ENCODE results near the gene NFILZ.
"Not testable (repeated sequence)": the region's sequence is repeated elsewhere in the genome, so short reads cannot be mapped to it uniquely, and the experiment has no call there.

Gene NFILZ

DNA sequence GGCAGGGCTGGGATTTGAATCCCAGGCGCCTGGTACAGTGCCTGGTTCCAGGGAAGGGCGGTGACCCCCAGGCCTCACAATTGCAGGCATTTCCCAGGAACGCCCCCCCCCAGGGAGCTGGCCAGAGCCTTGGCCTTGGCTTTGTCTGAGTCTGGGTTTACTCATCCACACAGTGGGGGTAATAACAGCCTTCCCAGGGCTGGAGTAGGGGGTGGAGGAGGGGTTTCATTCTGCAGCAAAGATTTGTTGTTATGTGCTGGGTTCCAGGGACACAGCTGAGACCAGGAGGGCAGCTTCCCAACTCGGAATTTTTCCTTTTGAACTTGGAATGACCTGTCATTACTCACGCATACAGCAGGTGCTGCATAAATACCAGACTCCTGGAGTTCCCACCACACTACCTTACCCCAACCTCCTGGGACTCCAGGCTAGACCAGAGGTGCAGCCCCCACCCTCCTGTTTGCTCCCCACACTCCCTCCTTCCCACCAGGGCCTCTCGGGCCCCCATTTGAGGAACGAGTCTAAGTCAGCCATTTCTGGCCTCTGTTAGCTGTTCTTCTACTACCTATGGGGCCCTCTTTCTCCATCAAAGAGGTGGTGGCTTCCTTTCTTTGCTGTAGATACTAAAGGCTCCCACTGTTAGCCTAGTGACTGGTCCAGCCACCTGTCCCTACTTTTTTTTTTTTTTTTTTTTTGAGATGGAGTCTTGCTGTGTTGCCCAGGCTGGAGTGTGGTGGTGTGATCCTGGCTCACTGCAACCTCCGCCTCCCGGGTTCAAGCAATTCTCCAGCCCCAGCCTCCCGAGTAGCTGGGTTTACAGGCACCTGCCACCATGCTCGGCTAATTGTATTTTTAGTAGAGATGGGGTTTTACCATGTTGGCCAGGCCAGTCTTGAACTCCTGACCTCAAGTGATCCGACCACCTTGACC, 18.3 kb upstream of the NFILZ start:
- peak; percentile 36 for DNase-seq

DNA sequence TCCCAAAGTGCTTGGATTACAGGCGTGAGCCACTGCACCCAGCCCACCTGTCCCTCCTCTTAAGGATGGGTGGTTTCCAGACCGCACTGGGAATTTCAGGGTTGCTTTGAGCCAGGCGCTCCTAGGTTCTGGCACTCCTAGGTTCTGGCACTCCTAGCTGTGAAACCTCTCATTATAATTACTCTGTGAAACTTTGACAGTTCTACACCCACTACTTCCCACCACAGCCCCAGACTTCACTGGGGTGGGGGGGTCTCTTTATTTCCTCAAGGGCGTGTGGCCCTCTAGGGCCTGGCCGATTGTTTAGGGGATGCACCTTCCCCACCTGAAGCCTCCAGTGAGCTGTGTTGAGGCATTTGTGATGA, 17.6 kb upstream of the NFILZ start:
- DNase-seq: no peak

GRCh38 chr19:8614455-8614854, 16.0 kb upstream of the NFILZ start:
- DNase-seq: no peak

- no peak for DNase-seq
Observed at GRCh38 chr19:8615024-8615423, 15.4 kb upstream of the NFILZ start.

- peak; percentile 84 for DNase-seq
Observed at GRCh38 chr19:8615813-8616596, 14.4 kb upstream of the NFILZ start.

DNA sequence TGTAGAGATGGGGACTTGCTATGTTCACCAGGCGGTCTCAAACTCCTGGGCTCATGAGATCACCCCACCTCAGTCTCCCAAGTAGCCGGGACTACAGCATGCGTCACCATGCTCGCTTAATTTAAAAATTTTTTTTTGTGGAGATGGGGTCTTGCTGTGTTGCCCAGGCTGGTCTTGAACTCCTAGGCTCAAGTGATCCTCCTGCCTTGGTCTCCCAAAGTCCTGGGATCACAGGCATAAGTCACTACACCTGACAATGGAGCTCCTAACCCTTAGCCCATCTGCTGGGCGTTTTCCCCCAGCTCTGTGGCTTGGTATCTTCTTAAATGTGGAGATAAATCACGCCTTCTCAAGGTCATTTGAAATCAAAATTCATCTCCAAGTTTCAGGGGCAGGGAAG, 13.6 kb upstream of the NFILZ start:
- DNase-seq: no peak

DNA sequence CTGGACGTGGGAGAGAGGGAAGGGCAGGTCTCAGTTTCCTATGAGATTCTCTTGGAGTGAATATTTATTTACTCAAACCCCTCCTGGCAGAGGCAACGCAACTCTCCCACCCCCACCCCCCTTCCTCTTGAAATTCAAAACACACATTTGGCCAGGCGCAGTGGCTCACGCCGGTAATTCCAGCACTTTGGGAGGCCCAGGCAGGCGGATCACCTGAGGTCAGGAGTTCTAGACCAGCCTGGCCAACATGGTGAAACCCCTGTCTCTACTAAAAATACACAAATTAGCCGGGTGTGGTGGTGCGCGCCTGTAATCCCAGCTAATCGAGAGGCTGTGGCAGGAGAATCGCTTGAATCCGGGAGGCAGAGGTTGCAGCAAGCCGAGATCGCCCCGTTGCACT, 13.1 kb upstream of the NFILZ start:
- not testable (repeated sequence) for DNase-seq

- no peak for DNase-seq
Observed at GRCh38 chr19:8617984-8618383, 12.4 kb upstream of the NFILZ start.

DNA sequence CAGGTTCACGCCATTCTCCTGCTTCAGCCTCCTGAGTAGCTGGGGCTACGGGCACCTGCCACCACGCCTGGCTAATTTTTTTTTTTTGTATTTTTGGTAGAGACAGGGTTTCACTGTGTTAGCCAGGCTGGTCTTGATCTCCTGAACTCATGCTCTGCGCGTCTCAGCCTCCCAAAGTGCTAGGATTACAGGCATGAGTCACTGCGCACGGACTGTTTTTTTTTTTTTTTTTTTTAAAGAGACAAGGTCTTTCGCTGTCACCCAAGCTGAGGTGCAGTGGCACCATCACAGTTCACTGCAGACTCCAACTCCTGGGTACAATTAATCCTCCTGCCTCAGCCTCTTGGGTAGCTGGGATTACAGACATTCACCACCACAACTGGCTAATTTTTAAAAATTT, 11.7 kb upstream of the NFILZ start:
- no peak for DNase-seq

GRCh38 chr19:8622886-8623285, 7.5 kb upstream of the NFILZ start:
- DNase-seq: peak; percentile 50

DNA sequence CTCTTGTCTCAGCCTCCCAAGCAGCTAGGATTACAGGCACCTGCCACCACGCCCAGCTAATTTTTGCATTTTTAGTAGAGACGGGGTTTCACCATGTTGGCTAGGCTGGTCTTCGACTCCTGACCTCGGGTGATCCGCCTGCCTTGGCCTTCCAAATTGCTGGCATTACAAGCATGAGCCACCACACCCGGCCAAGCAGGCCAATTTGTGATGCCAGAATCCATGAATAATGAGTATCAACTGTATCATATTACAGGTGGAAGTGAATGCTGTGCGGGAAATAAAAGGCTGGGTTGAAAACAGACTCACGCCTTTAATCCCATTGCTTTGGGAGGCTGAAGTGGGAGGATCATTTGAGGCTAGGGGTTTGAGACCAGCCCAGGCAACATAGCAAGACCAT, 3.6 kb upstream of the NFILZ start:
- DNase-seq: no peak

DNA sequence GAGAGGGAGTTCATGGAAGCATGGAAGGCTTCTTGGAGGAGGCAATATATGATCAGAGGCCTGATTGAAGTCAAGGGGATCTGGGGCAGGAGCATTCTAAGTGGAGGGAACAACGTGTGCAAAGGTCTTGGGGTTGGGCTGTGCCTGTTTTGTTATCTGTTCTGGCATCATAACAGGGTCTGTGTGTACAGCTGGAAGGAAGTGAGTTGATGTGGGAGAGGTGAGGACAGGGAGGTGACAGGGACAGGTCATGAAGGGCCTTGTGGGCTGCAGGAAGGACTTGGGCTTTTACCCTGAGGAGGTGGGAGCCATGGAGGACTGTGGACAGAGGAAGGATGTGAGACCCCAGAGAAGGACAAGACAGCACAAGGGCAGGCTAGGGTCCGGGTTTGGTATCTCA, 1.2 kb upstream of the NFILZ start:
- DNase-seq: no peak

GRCh38 chr19:8630796-8631424, 477 bp downstream of the NFILZ start:
- DNase-seq: no peak

DNA sequence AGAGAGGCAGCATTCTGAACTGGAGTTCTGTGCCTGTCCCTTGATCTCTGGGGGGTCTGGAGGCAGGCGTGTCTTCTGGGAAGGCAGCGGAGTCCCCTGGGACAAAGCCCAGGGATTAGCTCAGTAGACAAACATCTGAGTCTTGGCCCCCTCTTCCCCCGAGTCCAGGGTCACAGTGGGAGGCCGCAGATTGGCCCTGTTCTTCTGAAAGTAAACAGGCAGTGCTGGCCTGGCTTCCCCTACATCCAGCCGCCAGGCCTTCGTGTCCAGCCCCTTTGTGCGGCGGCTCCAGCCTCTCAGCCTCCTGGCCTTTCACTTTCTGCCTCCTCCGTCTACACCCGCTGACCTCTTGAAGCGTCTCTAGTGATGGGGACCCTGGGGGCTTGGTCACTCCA, 989 bp downstream of the NFILZ start:
- no peak for DNase-seq

DNA sequence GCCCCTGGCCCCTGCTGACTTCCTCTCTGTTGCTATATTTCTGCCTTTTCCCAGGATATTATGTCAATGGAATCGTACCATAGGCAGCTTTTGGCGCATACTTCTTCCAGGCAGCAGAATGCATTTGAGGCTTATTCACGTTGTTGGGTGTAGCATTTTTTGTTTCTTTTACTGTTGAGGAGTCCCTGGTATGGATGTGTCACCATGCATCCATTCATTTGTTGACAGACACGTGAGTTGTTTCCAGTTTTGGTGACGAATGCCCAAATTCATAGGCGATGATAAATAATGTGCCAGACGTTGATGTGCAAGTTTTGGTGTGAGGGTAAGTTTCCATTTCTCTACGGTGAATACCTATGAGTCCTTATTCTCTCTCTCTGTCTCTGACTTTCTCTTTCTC, 5.0 kb downstream of the NFILZ start:
- no peak for DNase-seq

DNA sequence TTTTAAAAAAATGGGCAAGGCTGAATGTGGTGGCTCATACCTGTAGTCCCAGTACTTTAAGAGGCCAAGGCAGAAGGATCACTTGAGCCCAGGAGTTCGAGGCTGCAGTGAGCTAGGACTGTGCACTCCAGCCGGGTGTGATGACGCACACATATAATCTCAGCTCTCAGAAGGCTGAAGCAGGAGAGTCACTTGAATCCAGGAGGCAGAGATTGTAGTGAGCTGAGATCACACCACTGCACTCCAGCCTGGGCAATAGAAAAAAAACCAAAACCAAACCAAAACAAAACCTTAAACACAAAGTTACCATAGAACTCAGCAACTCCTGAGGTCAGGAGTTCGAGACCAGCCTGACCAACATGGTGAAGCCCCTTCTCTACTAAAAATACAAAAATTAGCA, 6.6 kb downstream of the NFILZ start:
- not testable (repeated sequence) for DNase-seq

GRCh38 chr19:8638078-8638619, 7.7 kb downstream of the NFILZ start:
- peak; percentile 75 for DNase-seq

GRCh38 chr19:8639821-8640401, 9.5 kb downstream of the NFILZ start:
- no peak for DNase-seq

DNA sequence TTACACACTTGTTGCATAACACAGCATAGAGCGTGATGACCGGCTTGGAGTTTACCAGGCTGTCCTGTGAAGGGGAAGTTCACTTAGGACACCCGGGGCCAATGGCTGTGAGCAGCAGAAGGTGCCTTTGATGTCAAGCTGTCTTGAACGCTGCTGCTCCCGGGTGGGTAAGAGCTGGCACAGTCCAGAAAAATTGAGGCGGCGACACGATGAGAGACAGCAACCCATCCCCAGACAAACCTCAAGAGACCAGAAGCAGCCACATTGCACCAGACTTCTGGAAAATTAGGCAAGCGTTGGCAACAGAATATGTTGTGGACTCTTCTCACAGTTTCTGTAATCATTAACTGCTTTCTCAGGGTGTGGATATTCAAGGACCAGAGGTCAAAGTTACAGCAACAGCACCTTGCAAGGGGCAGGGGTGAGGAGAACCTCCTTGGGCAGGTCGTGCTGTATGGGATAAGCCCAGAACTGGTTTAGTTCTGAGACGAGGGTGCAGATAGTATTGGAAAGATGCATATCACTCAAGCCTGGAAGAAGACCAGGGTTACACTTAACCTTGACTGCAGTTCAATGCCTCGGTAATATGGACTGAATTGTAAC, 10.1 kb downstream of the NFILZ start:
- peak; percentile 70 for DNase-seq

GRCh38 chr19:8641221-8641907, 10.9 kb downstream of the NFILZ start:
- DNase-seq: no peak

DNA sequence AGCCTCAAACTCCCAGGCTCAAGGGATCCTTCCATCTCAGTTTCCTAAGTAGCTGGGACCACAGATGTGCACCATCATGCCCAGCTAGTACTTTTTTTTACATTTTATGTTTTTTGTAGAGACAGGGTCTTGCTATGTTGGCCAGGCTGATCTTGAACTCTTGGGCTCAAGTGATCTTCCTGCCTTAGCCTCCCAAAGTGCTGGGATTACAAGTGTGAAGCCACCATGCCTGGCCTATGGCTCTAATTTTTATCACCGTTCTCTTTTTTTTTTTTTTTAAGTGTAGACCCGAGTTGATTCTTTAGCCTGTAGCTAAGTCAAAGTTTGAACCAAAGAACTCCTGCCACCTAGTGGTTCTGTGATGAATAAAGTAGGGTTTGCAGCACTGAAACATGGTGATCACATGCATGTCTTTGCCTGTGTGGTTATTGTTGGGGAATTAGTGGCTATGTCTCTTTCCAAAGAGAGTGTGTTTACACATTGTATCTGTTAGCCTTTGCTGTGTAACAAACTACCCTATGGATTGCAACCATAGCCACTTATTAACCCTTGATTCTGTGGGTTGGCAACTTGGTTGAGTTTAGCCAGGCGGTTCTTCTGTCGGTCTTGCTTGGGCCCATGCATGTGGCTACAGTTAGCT, 11.6 kb downstream of the NFILZ start:
- peak; percentile 79 for DNase-seq

Data from hematopoietic multipotent progenitor cell treated with erythropoietin and hydrocortisone succinate and interleukin-3 and kit ligand, for 4 days (in vitro differentiated cells).